Renal cortical epithelial cell (primary cell): Measurements from ENCODE around the gene KIF26B. TPM values are rescaled to one million over a fixed set of nuclear protein-coding genes. Genes with fewer than 3 reads are reported as not detected.

Experiments used
- DNase-seq: peaks from one replicate; pipeline ENCODE4 v3.0.0-alpha.2; 2011; ENCODE audit warnings: low read depth
- total RNA-seq: library from RNA; depleted of rRNA; stranded (reverse); fragments of >200 nt; gene quantifications from 2 replicates; pipeline ENCODE4 v1.2.3, GENCODE V29; 2014

Gene KIF26B
- total RNA-seq, 1 donor from 2014 or later: 19.4 TPM

DNA sequence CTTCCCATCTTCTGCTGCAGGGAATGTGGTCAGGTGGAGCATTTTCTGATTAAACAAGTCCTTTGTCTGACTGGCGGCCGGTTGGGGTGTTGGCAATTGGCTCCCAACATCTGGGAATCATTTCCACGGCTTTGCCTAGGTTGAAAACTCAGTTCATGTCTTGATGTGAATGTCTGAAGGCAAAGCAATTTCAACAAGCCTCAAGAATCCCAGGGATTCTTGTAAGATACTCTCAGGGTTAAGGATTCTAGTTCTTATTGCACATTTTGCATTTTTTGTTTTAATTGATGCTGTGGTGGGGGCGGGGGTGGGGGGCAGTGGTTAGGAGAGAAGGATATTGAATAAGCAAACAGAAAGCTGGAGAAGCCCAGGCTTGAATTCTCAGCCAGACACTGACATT, 273.9 kb downstream of the KIF26B start:
- no peak for DNase-seq

DNA sequence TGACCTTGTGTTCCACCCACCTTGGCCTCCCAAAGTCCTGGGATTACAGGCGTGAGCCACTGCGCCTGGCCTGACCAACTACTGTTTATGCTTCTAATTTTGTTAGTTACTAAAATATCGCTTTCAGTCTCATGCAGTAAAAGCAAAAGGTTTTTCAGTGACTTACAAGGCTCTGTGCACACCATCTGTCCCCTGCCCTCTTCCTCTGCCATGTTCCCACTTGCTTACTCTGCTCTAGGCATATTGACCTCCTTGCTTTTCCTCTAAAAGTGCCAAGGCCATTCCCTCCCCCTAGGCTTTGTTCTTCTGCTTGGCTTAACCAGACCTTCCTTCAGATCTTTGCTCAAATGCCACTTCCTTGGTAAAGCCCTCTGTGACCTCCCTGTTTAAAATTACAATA, 276.9 kb downstream of the KIF26B start:
- no peak for DNase-seq

DNA sequence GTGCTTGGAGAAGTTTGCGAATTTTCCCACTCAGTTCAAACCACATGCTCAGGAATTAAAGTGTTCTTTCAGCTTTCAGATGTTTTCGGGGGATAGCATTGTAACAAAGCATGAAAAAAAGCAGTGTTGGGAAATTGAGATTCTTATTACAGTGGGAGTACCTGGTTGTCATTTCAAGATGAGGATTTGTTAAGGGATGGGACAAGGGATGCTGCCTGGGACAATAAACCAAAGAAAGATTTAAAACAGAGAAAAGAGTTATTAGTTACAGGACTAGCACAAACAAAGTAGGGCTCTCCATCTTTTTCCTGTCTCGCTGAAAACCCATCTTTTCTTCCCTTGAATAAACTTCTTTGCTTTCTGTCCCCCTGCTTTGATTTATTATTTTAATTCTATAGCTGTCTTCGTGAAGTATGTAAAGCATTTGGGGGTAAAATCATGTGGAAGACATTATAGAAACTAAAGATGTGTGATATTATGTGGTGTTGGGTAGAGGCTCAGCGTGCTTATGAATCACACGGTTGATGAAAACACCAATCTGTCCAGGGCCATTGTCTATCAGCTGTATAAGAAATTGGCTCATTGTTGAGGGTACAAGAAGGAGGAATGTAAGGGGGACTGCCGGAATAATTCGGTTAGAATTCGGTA, 277.6 kb downstream of the KIF26B start:
- no peak for DNase-seq

DNA sequence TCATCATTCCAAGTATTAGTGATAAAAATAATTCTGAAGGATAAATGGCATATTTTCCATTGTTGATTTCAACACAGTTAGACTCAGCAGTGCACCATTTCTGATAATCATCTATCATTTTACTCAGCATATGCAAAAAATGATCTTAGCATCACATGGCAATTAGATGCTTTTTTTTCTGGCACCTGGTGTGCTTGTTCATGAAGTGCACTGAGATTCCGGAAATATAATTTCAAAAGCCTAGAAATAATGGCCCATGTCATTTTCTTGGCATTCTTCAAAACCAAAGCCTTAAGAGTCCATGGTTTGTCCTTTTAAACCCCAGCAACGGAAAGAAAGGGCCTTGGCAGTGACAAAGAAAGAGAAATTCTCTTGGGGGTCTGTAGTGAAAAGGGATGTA, 278.8 kb downstream of the KIF26B start:
- no peak for DNase-seq

DNA sequence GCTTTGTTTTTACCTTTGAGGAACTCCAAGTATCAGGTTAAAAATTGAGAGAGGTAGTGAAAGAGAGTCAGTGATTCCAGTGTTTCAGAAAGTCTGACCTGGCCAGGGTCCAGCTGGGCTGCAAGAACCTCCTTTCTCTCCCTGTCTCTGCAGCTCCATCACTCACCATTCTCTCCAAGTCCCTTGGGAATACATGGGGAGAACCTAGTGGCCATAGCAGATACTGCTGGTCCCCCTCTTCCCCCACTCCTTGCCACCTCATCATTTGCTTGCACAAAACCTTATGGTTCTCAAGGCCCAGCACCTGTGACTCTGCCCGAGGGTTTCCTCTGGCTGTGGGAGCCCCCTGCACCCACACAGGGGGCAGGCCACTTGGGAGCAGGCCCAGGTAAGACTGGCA, 279.5 kb downstream of the KIF26B start:
- DNase-seq: no peak

DNA sequence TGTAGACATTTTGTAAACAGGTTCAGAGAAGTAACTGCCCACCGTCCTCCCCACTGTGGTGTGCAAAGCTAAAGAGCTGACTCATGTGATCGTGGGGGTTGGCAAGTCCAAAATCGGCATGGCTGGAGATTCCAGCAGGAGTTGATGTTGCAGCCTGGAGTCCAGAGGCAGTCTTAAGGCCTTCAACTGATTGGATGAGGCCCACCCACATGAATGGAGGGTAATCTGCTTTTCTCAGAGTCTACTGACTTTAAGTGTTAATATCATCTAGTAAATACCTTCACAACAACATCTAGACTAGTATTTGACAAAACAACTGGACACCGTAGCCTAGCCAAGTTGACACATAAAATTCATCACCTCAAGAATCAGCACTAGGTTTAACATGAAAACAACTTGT, 281.6 kb downstream of the KIF26B start:
- no peak for DNase-seq

DNA sequence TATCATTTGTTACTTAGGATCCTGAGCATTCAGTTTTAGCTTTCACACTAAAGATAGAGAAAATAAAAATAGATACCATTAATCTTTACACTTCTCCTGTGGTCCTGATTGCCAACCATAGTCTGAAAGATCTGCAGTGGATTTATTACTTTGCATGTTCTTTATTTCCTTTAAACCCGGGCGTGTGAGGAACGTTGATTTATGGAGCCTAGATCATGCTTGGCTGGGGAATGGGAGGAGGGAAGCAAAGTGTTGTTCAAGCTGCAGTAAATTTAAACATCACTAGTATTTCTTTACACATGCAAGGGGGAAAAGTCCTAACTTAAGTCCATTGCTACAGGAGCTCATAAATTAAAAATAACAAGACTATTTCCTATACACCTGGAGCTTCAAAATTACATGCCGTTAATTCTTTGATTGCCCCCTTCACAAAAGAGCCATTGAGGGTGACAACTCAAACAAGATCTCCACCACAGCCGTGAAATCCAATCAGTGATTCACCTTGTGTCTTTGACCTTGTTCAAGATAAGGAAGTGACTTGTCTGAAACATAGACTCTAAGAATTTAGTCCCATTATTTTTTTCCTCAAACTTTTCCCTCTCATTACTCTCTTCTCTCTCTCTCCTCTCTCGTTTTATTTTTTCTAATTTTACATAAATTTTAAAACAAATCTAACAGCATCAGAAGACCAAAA, 282.7 kb downstream of the KIF26B start:
- DNase-seq: no peak

DNA sequence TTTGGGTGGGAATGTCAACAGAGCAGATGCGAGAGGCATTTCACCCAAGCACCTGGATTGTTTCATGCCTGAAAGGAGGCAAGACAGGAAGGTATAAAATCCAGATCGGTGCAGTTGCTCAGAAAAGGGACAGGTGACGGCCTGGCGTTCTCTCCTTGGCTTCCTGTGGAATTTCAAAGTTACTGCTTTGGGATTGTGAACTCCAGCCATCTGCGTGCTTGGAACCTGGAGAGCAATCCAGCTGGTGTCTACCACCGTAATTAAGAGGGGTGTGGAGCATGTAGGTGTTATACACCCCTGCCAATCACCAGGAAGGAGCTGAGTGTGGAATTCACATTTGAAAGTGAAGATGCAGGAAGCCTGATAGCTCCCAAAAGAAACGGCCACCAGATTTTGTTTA, 286.1 kb downstream of the KIF26B start:
- no peak for DNase-seq

DNA sequence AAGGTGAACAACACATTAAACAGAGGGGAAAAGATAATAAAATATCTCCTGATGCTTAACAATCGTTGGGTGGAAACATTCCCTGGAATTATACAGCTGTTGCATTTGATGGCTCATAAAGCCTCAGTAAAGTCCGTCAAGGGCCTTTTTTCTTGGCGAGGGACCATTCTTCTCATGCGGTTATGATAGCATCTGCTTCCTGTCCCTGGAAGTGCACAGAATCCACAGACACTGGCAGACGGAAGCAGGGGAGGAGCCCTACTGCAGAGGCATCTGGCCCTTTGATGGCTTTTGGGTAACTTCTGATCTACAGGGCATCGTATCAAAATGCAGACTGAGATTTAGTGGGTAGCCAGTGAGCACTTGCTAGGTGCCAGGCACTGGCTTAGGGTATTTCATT, 286.9 kb downstream of the KIF26B start:
- no peak for DNase-seq

DNA sequence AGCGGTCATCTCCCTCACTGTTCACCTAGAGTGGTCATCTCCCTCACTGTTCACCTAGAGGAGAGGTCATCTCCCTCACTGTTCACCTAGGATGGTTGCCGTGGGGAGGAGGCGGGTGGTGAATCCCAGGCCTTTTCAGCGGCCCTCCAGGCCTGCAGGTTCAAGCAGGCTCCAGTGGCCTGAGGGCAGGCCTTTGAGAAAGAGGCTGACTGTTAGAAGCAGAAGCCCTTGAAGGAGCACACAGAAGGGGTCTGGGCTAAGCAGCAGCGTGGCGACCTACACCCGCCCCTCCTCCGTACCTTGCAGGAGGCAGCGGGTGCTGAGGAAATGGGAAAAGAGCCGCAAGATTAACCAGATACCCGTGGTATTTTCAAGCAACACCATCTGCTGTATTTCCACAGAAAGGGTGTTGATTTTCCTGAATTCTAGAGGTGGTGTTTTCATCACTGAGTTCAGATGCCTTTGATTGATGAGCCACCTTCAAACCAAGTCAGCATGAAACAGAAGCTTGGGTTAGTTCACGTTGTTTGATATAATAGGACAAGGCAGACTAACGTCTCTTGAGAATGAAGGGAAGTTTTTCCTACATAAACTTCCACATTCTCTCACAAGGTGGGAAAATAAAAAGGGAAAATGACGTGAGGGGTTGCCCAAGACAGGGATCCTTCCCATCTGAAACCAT, 289.5 kb downstream of the KIF26B start:
- no peak for DNase-seq

DNA sequence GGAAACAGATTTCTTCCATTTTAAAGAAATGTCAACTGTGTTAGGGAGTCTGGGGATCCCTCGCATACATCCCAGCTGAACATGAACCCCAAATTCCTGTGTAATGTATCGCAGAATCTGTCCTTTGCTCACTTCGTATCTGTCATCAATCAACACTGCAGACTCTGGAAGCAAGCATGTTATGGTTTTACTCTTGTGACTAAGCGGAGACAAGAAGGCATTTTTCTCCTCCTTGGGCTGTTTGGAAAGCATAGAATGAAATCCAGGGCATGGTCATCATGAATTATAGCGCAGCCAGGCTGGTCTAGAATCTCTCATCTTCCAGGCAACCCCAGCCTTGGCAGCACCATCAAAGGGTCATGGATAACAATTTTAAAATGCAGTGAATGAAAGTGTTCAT, 290.2 kb downstream of the KIF26B start:
- DNase-seq: no peak

DNA sequence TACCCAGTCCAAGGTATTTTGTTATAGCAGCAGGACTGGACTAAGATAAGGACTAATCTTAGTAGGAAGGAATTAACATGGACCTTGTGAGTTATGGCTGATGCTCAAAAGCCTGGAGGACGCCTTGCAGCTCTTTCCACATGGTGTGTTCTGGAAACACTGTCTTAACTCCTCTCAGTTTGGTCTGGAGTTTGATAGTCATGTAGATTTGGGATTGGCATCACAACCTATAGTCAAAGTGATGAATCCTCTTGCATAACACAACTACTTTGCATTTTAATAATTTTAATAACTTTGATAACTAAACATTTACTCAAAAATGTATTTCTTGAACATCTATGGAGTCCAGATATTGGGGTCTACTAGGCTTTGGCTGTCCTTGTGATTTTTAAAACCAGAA, 293.7 kb downstream of the KIF26B start:
- no peak for DNase-seq

DNA sequence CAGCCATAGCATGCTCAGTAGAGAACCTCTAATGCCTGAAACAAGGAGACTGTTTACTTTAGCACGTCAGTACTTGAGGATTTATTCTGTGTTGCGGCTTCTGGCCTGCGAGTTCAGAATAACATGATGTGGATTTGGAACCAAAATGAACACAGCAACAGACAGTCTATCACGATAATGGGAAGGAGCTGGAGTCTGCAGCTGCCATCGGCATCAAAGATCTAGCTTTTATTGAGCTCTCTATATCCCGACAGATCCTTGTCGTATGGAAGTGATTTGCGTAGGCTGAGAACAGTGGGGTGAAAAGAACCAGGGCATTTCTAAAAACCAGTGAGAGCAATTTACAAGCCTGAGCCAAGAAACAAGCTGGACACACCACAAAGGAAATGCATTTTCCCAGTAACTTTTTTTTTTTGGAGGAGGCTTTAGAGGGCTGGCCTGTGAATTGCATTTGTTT, 294.2 kb downstream of the KIF26B start:
- DNase-seq: no peak

DNA sequence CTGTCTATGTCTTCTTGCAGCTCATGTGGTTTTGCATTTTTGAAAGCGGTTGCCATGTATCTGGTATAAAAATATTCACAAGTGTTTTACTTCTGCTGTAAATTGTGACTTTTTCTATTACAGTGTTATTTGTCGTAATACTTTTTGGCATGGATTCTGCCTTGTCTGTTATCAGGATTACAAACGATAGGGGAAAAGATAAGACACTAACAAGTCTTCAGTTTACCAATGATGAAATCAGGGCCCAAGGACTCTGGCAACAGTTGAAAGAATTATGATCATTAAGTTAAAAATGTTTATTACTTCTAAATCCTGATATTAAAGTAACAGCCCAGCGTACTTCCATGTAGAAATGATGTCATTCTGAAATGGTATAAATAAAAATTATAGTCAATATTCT, 298.8 kb downstream of the KIF26B start:
- DNase-seq: no peak

DNA sequence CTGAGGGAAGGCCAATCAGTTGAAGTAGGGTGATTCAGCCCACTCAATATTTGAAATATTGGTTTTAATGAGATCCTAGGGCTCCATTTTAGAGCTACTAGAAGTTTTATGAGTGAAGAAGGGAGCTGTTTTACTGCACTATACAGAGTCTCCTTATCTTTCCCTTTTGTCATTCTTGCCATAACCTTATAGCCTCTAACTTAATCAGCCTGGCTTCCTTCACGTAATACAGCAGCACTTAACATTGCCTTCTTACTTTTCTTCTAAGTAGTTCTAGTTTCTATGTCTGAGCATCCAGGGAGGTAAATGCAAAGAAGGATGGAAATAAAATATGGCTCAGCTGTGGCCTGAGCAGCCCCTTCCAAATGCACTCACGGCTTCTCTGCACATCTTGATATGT, 299.3 kb downstream of the KIF26B start:
- DNase-seq: no peak

DNA sequence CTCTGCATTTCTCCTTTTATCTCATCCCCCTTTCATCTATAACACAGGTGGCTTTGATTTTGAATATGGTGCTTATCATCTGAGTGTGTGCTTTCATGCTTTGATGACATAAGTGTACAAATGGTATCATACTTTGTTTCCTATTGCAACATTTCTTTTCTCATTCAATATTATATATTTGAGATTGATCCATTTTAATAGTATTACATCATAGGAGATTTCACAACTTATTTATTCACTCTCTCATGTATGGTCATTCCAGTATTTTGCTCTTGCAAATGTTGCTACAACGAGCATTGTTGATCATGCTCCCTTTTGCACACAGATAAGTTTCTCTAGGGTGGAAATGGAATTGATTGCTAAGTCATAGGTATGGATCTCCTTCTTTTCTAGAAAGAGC, 302.8 kb downstream of the KIF26B start:
- no peak for DNase-seq

DNA sequence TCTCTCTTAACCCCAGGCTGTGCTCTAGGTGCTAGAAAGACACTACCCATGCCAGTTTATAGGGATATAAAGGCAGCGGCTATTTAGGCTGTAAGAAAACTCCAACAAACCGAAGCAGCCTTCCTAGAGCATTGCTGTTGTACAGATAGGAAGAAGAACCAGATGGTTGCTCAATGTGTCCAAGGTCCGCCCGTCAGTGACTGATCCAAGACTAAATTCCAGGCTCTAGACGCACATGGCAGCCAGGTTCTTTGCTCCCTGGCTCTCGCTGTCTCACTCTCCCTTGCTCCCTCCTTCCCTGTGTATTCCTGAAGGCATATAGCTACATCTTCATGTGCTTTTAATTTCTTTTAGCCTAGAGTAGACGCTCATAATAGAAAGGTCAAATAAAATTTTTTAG, 303.4 kb downstream of the KIF26B start:
- DNase-seq: no peak

DNA sequence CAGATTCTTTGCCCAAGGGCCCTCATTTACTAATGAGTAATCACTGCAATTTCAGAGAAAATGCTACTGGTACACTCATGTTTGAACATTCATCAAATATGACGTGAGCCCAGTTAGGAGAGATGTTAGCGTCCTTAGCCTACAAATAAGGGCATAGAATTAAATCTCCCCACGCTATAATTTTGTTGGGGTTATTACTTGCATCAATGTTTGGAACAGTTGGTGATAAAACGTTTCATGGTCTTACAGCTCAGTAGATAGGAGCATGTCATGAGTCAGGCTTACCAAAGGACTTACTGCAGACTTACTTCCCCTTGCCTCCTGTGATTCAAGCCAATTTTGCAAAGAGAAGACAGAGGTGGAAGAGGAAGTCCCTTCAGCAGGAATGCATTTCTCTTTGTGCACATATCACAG, 304.0 kb downstream of the KIF26B start:
- DNase-seq: peak; percentile 41

DNA sequence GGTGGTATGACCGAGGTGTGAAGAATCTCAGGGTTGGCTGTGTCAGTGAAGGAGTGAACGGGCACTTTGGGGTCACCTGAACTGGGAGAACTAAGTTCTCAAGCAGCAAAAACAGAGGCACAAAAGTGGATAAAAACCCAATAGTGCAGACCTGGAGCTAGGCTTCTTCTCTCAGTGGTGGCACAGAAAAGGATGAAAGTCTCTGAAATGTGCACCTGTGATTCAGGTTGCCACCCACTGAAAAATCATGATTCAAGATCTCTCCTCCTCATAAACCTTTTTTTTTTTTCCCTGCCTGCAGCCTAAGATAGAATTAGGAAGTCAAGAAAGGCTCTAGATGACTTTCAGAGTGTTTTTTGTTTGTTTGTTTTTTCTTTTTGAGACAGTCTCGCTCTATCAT, 304.8 kb downstream of the KIF26B start:
- no peak for DNase-seq

DNA sequence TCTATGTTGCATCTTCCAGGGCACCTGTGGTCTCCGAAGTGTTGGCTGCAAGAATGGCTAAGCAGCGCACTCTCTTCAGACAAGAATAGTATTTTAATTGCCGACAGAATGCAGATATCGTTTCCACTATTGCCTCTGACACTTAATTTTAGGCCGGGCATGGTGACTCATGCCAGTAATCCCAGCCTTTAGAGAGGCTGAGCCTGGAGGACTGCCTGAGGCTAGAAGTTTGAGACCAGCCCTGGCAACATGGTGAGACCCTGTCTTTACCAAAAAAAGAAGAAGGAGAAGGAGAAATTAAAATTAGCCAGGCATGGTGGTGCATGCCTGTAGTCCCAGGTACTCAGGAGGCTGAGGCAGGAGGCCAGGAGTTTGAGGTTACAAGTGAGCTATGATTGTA, 306.9 kb downstream of the KIF26B start:
- DNase-seq: no peak

DNA sequence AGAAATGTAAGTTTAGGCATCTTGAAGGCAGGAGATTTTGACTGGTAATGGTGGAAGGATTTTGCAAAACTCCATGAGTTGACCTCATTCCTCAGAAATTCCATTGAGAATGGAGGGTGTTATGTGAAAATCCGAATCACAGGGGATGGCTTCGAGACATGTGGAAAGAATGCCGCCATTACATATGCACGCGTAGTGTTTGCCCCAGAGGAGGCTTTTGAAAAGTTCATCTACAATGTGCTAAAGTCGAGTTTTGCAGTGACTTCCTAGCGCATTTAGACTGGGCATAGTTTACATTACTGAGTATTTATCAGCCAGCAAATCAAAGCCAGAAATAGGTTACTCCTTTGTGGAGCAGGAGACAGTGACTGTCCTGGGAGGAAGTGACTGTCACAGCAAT, 307.4 kb downstream of the KIF26B start:
- DNase-seq: no peak

DNA sequence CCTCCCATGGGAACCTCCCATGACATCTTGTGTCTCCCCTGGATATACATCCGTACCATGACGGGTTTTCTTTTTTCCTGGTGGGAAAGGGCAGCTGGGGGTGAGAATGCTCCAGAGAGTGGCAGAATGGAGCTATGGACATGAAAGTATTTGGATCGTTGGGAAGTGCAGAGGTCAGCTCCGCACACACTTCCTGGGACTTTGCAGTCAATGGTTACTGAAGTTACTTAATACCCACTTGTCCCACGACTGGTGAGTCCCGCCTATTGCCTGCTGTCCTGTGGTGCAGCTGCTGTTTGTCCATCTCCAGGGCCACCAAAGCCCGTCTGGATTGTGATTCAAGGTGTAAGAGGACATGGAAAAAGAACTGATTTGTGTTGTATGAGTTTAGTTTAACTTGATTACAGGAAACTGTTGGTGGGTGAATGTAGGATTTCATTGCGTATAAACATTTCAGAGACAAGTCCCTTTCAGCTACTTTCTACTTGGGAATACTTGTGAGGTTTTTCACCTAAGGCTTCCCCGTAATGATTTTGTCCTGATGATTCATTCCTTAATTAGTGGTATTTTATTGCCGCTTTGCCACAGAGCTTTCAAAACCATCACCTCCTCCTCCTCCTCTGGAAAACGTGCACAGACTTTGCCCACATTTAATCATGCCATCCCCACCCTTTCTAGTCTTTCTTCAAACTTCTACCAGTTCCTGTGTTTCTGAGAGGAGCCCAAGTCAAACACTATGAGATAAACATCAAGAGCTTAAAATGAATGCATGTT, 308.8 kb downstream of the KIF26B start:
- DNase-seq: peak; percentile 72
